CMK (cell line): Measurements from ENCODE around the gene EIF4E1B.
"Not testable (repeated sequence)": the region's sequence is repeated elsewhere in the genome, so short reads cannot be mapped to it uniquely, and the experiment has no call there.

Experiments
- DNase-seq: peaks from one replicate; pipeline ENCODE4 v3.0.0-alpha.2; 2010; ENCODE audit warnings: low read depth

Gene EIF4E1B

GRCh38 chr5:176629853-176630680 lies at the start of gene EIF4E1B, which contains the start of gene SNCB:
Gene EIF4E1B (plus strand): TSS chr5:176630675. CDS start chr5:176642788, 12,113 bp downstream.
Gene SNCB (minus strand): TSS chr5:176630534. CDS start chr5:176629654, 880 bp downstream.
- no peak for DNase-seq

GRCh38 chr5:176581361-176581760 lies 49.1 kb upstream of the EIF4E1B start:
- no peak for DNase-seq

- no peak for DNase-seq
Measured at GRCh38 chr5:176583076-176583475, 47.4 kb upstream of the EIF4E1B start.

- DNase-seq, result no peak
Measured at GRCh38 chr5:176587398-176587797, 43.1 kb upstream of the EIF4E1B start.

DNA sequence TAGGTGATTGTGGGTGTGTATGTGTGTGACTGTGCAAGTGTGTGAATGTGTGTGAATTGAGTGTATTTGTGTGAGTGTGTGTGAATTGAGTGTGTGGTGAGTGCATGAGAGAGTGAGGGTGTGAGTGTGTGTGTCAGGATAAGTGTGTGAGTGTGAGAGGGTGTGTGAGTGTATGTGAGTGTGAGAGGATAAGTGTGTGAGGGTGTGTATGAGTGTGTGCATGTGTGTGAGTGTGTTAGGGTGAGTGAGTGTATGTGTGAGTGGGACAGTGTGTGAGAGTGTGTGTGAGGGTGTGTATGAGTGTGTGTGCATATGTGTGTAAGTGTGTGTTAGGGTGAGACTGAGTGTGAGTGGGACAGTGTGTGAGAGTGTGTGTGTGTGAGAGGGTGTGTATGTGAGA lies 42.2 kb upstream of the EIF4E1B start:
- no peak for DNase-seq

DNA sequence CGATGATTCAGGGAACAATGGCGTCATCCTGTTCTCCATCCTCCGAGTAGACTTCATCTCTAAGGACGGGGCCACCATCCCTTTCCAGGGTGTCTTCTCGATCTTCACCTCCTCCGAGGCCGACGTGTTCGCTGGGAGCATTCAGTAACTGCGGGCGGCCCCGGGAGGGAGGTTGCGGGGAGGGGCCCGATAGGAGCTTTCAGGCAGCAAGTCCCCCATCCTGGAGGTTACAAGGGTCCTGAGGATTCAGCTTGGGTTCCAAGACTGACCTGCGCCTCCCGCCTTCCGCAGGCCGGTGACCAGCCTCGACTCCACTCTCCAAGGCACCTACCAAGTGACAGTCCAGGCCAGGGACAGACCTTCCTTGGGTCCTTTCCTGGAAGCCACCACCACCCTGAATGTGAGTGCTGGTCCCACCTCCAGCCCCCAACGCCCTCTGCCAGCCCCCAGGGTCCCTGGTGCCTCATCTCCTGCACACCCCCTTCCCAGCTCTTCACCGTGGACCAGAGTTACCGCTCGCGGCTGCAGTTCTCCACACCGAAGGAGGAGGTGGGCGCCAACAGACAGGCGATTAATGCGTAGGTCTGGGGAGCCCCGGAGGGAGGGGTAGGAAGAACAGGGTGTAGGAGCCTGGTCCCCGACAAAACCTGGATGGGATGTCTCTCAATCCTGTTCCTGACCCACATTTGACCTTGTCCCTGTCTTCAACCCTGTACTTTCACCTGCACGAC lies 41.3 kb upstream of the EIF4E1B start:
- DNase-seq, result no peak

- DNase-seq, result no peak
Measured at GRCh38 chr5:176590035-176590717, 40.3 kb upstream of the EIF4E1B start.

DNA sequence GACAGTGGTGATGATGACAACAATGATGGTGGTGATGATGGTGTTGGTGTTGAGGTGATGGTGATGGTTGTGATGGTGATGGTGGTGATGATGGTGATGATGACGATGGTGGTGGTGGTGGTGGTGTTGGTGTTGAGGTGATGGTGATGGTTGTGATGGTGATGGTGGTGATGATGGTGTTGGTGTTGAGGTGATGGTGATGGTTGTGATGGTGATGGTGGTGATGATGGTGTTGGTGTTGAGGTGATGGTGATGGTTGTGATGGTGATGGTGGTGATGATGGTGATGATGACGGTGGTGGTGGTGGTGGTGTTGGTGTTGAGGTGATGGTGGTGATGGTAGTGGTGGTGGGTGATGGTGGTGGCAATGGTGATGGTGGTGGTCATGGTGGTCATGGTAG lies 38.8 kb upstream of the EIF4E1B start:
- not testable (repeated sequence) for DNase-seq

DNA sequence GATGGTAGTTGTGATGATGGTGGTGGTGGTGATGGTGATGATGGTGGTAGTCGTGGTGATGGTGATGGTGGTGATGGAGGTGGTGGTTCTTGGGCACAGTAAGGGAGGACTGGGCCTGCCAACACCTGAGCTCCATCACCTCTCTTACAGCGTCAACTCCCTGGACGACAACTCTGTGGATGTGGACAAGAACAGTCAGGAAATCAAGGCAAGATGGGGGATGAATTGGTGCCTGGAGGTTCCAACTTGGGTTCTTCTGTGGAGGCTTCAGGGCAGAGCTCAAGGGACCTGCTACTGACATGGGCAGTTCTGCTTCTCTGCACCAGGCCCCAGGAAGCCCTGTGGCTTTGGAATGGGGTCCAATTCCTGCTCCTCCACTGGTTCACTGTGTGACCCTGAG lies 37.9 kb upstream of the EIF4E1B start:
- no peak for DNase-seq

- no peak for DNase-seq
Measured at GRCh38 chr5:176593273-176593869, 37.1 kb upstream of the EIF4E1B start.

- no peak for DNase-seq
Measured at GRCh38 chr5:176594554-176594953, 35.9 kb upstream of the EIF4E1B start.

- no peak for DNase-seq
Measured at GRCh38 chr5:176595386-176595943, 35.0 kb upstream of the EIF4E1B start.

DNA sequence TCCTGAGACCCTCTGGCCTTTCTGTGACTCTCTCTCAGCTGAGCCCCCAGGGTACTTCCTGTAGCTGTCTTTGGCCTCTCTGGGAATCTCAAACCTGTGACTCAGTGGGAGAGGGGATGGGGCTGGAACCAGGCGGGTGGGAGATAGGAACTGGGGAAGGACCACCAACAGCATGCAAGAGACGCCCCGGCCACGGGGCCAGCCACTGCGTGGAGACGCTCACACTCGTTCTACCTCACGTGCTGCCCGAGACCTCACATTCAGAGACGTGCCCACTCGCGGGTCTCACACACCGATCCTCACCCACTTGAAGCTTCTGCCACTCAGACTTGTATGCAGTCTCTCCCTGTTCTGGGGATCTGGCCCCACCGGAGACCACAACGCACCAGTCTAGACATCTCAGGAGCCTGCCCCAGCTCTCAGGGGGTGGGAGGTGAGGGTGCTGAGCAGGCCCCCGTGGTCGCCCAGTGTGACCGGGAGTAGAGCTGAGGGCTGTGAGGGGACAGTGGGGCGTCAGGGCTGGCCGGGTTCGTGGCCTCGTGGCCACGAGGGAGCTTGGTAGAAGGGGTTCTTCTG lies 34.3 kb upstream of the EIF4E1B start:
- DNase-seq, result no peak

DNA sequence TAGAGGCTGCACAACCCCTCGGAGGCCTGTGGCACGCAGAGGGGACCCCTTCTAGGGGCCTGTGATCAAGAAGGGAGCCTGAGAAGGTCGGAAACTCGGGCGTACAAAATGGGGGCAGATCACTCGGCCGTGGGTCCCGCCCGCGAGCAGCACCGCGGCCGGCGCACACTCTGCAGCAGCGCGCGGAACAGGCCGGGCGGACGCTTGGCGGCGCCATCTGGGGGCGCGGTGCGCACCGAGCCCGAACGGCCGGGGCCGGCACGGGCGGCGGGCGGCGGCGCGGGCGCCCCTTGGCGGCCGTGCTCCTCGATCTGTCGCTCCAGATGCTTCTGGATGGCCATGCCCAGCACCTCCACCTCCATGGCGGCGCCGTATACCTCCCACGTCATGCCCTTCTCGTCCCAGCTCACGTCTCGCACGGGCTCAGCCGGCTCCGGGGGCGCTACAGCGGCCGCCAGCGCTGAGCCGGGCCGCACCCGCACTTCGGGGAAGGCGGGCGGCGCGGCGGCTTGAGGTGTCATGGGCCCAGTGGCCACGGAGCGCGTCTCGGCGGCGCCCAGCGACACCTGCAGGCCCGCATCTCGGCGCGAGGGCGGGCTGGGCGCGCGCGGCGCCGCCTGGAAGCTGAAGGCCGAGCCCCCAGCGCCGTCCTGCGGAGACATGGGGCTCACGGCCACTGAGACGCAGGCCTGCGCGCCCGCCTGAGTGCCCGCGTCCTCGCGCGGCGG lies 33.6 kb upstream of the EIF4E1B start:
- no peak for DNase-seq

DNA sequence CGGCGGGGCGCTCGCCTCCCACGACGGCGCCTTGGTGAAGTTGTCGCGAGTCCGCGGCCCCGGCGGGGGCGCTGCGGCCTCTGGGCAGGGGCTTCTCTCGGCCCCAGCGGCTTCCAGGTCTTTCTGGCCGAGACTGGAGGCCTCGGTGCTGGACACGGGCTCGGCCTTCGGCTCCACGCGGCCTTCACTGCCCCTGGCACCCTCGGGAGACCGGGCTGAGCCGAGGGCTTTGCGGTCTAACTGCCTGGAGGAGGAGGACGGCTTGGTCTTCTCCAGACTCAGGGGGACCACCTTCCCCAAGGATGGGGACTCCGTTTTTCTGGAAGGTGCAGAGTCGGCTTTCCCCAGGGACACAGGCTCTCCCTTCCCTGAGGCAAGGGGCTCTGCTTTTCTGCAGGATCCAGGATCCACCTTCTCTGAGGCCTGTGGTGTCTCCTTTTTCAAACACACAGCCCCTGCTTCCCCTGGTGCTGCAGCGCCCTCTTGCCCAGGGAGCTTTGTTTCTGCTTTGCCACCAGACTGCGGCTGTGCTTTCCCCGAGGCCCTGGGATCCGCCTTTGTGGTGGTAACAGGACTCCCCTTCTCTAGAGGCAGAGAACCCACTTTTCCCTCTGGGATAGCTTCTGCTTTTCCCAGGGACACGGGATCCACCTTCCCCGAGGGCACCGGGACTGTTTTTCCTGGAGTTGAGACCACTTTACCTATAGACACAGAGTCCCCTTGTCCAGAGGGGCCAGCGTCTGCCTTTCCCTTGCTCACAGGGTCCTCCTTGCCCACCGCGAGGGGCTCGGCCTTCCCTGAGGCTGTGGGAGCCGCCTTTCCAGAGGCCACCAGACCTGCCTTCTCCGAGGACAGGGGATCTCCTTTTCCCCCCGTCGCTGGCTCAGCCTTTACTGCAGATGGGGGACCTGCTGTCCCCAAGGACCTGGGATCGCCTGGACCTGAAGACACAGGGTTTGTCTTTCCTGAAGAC lies 32.8 kb upstream of the EIF4E1B start:
- no peak for DNase-seq

GRCh38 chr5:176599749-176600430 lies 30.6 kb upstream of the EIF4E1B start:
- not testable (repeated sequence) for DNase-seq

- no peak for DNase-seq
Measured at GRCh38 chr5:176601901-176602482, 28.5 kb upstream of the EIF4E1B start.

GRCh38 chr5:176603091-176603490 lies 27.4 kb upstream of the EIF4E1B start:
- no peak for DNase-seq

- no peak for DNase-seq
Measured at GRCh38 chr5:176606032-176606431, 24.4 kb upstream of the EIF4E1B start.
